NK-92 (cell line): ENCODE results near the gene FRY.

ENCODE experiments used
- DNase-seq: peaks from one replicate; lab custom pipeline; 2025; ENCODE audit not compliant: unreplicated experiment; lab: John Stamatoyannopoulos, UW

Gene FRY

DNA sequence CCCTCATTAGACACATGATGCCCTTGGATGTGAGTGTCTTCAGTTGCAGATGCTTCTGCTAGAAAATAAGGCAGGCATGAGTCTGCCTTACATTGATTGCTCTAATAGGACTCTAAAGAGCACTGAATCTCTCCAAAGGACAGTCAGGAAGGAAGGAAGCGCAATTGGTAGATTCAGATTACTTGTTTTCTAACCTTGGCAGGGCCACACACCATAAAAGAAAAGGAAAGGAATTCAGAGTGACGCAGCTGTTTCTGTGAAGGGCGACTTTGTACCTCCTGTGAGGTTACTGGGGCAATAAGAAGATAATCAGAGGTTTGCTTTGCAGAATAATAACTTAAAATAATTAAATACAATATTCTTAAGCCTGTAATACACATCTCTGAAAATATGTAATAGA lies 48.0 kb downstream of the FRY start:
- DNase-seq = no peak

DNA sequence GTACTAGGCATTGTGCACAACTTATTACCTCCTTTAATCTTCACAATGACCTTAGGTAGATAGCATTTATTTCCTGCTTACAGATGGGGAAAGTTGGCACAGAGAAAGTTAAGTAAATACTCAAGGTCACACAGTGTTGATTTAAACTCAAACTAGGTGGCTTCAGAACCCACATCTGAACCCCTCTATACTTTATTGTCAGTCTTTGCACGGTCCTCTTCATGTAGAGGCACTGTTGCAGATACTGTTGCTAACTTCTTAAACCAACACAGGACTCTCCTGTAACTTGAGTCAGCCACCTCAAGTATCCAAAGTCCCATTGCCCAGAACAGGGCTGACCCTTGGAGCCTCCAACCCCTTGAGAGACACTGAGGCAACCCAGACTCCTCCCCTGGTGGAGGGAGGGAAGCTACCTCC lies 48.8 kb downstream of the FRY start:
- no peak for DNase-seq

DNA sequence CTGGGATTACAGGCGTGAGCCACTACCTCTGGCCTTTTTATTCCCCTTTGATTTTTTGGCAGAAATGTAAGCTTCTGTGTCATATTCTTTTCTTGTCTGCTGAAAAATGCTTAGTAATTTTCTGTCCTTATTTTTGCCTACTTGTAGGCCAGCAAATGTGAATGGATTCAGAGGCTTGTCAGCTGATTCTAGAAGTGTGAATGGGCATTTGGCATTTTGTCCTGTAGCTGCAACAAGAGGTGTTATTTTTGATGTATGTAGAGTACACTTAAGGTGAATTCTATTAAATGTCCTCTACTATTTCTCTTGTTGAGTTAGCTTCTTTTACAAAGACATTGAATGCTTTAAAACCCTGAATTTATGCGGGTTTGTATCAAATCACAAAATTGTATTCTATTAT lies 50.0 kb downstream of the FRY start:
- DNase-seq = no peak

DNA sequence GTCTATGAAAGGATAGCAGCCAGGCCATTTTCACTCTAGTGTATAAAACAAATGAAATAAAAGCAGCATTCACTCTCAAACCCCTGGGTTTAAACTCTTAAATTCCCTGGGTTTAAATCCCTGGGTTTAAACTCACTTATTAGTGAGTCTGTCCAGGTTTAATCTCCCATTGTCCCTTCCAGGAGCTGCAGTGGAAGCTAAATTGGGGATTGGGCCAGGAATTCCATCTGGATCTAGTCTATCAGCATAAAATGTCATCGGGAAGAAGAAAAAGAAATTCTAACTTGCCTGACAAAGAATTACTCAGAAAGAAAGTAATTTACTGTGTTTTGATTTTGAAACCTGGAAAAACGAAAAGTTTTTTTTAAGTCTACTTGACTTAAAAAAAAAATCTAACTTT lies 54.8 kb downstream of the FRY start:
- DNase-seq = no peak

DNA sequence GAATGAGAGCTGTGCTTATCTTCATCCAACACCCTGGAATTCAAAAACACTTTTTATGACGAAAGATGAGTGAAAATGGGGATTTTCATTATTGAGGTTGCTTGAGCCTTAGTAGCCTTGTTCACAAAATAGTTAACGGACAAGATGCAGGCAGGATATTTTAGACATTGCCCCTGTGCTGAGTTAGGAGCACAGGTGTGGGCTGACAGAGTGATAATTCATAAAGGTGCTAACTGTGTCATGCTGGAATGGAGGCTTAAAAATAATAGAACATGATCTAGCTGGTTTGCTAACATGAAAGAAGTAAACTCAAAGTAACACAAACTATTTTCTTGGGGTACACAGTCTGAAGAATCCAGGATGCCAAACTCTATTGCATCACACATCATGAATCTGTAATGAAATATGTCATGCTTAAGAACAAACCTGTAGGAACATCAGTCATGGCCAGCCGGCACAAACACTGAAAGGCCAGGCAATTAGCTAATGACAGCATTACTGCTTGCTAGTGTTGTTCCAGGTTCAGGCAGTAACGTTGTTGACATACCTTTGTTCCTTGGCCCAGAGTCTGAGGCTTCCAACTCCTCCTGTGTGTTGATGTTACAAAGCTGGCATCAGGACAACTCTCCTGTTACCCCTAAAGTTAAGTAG lies 55.3 kb downstream of the FRY start:
- no peak for DNase-seq

DNA sequence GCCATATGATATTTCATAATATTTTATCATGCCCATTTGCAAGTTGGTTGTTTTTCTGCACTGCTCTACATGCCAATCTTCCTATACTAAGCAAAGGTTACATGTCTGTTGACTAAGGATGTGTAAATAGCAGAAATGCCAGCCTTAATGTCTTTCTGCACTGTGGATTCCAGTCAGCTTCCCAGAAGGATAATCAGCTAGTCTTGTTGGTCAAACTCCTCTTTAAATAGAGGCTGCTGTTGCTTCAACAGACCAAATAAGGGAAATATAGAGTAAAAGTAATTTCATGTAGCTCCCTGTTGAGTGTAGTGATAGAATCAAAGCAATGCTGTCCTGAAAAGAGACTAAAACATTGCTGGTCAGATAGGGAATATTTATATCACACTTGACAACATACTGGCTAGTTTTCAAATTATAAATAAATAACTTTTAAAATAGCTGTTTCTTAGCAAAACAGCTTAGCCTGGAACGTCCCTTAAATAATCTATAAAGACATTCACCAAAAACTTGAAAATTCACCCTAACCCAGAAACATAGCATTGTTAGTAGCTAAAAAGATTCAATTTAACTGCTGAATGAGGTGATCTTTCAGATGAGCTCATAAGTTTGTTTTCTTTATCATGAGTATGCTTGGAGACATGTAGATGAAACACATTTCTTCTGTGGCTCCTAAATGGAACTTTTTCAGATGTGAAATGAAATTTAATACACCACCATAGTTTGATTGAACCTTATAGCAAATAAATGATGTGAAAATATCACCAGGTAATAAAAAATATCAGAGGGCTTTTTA lies 56.6 kb downstream of the FRY start:
- DNase-seq = no peak

DNA sequence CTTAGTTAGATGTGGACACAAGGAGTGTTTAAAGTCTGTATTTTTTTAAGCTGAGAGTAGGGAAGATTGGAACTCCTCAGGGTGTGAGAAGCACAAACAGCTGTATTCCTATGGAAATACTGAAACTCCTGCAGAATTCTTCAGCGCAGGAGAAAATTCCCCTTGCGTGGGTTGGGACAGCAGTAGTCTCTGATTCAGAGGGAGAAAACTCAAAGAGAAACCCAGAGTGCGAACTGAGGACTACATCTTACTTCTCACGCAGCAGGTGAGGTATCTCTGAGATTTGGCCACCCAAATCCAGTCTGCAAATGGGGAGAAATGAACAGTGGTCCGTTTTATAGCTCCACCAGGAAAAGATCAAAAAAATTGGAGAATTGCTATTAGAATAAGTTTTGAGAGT lies 60.9 kb downstream of the FRY start:
- DNase-seq = no peak

DNA sequence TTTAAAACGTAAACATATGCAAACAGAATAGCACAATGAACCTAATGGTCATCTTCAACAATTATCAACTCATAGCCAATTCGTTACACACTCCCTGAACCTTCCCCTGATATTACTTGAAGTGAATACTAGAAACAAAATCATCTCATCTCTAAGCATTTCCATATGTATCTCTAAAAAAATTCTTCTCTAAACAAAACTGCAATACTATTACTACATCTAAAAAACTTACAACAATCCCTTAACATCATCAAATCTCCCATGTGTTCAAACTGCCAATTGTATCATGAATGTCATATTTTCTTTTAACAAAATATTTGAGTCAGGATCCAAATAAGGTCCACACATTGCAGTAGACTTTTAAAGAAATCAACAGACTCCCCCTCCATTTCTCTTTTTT lies 61.4 kb downstream of the FRY start:
- no peak for DNase-seq

DNA sequence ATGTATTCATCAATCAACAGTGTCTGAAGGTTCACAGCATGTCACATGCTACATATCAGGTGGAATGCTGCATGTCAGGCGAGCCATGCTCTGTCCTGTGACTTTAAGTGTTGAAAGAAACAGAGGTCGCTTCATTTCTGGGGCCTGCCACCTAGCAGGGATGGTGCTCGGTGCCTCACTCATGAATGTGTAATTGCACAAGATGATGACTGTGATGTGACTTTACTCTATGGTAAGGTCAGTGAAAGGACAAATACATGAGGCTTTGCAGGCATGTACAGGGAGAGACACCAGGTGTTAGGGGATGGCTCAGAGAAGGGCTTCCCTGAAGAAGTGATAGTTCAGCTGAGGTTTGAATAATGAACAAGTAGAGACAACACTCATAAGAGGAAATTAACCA lies 66.7 kb downstream of the FRY start:
- DNase-seq = no peak

DNA sequence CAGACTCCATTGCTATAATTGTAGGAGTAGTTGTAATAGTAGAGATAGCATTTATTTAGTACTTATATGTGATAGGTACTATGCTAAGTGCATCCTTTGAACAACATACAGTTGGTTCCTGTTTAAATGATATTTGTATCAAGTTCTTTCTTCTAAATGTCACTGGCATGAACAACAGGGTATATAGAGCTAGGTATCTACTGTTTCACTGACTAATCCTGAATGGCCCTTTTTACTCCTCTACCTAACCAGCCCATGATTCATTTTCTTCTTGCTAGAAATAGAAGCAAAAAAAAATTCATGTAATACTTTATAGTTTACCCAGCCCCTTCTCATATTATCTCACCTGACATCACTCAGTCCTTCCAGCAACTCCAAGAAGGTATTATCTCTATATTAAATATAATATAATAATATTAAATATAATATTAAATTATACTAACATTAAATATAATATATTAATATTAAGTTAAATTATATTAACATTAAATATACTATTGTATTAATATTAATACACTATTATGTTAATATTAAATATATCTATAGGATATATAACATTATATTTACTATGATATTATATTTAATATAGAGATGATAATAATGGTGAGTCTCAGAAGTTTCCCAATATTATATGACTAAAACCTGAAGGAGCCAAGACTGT lies 74.2 kb downstream of the FRY start:
- no peak for DNase-seq

DNA sequence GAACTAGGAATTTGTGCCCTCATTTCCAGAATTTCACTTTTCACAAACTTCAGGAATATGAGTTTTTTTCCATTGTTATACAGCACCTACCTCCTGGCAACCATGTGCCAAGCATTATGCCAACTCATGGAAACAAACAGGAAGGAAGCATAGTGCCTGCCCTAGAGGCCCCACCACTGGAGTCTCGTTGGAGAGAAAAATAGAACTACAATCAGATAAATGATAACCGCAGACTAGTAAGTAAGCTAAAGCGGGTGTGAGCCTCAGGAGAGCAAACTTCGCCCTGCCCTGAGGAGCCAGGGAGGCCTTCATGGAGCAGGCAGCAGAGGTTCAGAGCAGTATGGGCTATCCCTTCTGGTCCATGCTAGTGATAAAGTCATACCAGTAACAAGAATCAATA lies 75.9 kb downstream of the FRY start:
- no peak for DNase-seq

DNA sequence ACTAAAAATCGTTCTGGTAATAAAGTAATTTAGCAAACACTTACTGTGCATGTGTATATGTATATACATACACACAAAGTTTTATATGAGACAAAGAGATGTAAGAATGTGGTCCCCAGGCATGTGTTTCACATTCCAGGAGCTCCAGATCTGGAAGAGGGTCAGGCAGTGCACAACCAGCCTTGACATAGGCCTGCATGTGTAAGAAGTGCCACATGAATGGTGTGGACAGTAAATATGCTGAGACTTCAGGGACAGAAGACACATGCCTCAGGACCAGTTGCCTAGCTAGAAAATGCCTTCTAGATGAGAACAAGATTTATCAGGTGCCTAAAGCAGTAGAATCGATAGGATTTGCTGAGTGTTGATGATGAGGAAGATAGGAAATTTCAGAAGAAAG lies 76.4 kb downstream of the FRY start:
- no peak for DNase-seq

DNA sequence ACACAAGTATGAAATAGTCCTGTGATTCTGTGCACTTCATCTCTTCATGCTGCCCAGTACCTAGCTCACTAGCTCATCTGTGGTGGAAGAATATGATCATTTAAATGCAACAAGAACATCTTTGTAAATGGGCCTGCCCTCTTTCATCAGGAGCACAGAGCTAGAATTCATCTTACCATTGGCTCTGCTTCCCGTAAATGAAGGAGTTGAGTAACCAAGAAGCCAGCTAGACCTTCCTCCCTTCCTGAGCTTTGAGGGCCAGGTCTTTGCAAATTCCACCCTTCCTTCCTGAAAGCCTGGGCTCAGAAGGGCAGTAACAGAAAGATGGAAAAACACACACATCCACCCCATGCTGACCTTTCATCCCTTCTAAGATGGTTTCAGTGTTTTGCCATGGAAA lies 82.0 kb downstream of the FRY start:
- no peak for DNase-seq

DNA sequence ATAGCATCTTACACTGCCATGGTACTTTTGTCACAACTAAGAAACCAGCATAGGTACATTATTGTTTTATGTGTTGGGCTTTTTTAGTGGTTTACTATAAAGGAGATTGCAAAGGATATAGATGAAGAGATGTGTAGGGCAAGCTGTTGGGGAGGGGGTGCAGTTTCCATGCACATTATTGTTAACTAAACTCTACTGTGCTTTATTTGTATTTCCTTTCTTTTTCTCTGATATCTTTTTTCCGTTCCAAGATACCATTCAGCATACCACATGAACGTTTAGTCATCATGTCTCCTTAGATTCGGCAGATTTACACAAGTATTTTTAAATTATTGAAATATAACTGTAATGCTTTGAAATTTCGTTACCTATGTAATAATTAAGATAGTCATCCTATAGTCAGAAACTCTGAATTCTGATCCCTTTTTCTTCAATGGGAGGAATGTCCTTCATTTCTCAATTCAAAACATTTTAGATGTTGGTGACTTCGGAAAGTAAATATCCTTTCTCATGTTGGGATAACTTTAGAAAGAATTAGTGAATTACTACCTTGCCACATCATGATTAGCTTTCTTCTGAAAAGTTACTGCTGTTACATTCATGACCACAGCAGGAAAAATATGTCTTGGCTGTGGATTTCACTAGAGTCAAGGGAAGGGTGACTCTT lies 82.8 kb downstream of the FRY start:
- no peak for DNase-seq

DNA sequence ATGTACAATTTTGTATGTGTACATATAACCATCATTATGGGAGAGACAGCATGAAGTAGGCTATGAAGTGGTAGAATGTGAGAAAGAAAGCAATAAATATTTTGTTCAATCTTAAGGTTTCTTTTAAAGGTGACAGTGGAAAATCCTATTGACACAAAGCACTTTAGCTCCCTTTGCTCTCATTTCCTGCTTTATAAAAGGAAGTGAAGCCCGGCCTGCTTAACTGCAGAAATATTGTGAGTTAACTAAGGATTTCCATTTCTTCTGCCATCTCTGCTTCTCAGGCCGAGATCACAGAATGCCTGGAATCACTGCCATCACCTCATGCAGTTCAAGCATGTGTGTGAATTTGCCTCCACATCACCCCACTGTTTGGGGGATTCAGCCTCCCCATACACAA lies 83.5 kb downstream of the FRY start:
- DNase-seq = no peak

DNA sequence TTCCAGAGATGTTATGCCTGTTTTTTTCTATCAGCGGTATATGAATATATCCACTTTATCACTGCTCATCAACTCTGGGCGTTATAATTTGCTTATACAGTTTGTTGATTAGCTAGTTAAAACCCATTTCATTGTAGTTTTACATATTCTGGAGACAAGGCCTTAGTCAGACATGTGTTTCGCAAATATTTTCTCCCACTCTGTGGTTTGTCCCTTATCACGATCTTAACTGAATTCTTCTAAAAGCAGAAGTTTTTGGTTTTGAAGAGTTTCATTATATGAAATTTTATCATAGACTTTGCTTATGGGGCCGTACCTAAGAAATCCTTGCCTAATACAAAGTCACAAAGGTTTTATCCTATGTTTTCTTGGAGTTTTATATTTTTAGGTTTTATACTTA lies 84.6 kb downstream of the FRY start:
- no peak for DNase-seq

DNA sequence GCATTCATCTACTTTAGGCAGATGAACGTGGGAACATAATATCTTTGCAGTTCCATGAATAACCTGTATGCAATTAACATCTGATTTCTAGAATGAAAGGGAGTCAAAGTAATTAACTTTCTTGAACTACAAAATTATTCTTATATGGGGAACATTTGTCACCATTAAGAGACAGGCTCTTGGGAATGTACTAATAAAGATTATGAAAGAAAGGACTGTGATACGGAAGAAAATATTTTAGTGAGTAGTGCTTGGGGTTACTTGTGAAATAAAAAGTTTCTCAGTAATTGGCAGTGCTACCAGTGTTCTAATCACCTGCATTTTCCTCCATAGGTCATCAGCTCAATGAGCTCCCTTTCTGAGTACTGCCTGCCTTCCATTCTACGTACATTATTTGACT lies 85.4 kb downstream of the FRY start:
- no peak for DNase-seq

DNA sequence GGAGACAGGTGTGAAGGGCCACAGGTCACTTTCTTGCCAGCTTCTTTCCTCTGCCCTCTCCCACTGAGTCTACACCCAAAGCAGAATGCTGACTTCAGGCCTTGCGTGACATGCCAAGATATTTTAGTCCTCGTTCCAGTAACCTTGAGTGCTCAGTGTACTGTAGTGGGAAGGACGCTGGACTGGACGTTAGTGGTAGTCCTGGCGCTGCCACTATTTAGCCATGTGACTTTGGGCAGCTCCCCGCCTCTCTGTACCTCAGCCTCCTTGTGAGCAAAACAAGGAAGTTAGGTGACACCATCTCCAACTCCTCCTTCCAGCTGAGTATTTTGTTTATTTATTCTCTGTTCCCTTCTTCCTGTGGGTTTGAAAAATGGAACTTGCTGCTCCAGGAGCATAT lies 86.1 kb downstream of the FRY start:
- DNase-seq = no peak

DNA sequence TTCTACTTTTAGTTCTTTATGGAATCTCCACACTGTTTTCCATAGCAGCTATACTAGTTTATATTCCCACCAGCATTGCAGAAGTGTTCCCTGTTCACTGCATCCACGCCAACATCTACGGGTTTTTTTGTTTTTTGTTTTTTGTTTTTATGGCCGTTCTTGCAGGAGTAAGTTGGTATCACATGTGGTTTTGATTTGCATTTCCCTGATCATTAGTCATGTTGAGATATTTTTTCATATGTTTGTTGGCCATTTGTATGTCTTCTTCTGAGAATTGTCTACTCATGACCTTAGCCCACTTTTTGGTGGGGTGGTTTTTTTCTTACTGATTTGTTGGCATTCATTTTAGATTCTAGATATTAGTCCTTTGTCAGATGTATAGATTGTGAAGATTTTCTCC lies 89.7 kb downstream of the FRY start:
- no peak for DNase-seq

DNA sequence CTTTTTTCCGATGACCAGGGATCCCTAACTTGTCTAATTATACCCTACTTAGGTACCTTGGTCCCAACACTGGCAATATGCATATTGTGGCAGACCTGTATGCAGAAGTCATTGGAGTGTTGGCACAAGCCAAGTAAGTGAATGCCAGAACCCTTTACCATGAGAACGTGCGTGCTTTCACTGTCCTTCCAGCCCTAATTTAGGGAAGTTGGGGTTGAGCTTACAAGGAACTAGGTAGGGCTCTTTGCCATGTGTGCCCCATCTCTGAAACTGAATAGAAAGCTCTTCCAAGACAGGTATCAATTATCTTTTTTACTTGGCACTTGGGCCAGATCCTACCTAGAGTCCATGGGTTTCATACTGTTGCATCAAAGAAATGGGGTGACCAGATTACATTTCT lies 93.2 kb downstream of the FRY start:
- no peak for DNase-seq

DNA sequence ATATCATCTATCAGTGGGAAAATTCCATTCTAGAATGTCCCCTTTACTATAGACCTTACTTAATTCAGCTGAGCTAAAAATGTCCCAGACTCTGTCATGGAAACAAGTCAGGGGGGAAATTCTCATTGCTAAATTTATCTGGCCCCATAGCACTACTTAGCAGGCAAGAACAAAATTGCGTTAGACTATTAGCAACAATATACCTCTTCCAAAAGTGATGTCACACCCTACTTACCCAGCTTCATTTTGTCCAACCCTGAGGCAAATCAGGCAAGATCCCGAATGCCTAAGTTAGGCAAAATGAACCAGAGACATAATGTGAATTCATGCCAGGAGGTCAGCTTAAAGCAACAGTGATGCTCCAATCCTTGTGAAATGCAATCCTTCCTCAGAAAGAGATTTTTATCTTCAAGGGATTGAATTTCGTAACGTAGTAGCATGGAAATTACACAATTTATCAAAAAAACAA lies 93.7 kb downstream of the FRY start:
- no peak for DNase-seq

DNA sequence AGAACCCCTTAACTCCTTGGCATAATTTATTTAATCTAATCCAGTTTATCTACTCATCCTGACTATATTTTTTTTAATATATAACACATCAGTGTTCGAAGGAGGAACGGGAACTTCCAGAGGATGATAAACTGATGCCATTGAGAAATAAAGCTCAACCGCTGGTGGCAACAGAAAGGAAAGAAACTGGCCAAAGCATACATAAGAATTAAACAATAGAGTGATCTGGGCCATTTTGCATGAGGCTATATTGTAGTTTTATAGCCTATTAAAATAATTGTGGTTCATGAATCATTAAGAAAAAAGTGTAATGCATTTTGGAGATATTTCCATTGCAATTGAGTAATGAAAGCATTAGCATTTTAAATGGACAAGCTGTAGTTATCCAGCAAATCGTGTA lies 94.2 kb downstream of the FRY start:
- DNase-seq = no peak
